GM18502 (cell line): ENCODE data around the gene JPH4.

ENCODE experiments used
- ATAC-seq: cut with Tn5 transposase; IDR thresholded peaks from one replicate; pipeline ENCODE4 v1.9.1; 2021; ENCODE audit warnings: mild to moderate bottlenecking; ENCODE audit not compliant: unreplicated experiment, poor library complexity

Gene JPH4

GRCh38 chr14:23578560-23579310 lies at the start of gene JPH4:
TSS of gene JPH4 (minus strand) at chr14:23578790. CDS start at chr14:23577453, 1,337 bp downstream.
- ATAC-seq: no peak

GRCh38 chr14:23627961-23628360 lies 49.4 kb upstream of the JPH4 start:
- no peak for ATAC-seq

- no peak for ATAC-seq
Measured at GRCh38 chr14:23626946-23627345, 48.4 kb upstream of the JPH4 start.

- ATAC-seq: no peak
Measured at GRCh38 chr14:23624830-23625404, 46.3 kb upstream of the JPH4 start.

GRCh38 chr14:23623962-23624361 lies 45.4 kb upstream of the JPH4 start:
- no peak for ATAC-seq

GRCh38 chr14:23622990-23623389 lies 44.4 kb upstream of the JPH4 start:
- ATAC-seq: no peak

- ATAC-seq: no peak
Measured at GRCh38 chr14:23621932-23622730, 43.5 kb upstream of the JPH4 start.

GRCh38 chr14:23621204-23621931 lies 42.8 kb upstream of the JPH4 start:
- no peak for ATAC-seq

GRCh38 chr14:23620177-23620702 lies 41.6 kb upstream of the JPH4 start:
- ATAC-seq: no peak

GRCh38 chr14:23618415-23618988 lies 39.9 kb upstream of the JPH4 start:
- ATAC-seq: no peak

- no peak for ATAC-seq
Measured at GRCh38 chr14:23617539-23617938, 38.9 kb upstream of the JPH4 start.

- ATAC-seq: no peak
Measured at GRCh38 chr14:23615856-23616255, 37.3 kb upstream of the JPH4 start.

GRCh38 chr14:23614395-23614828 lies 35.8 kb upstream of the JPH4 start:
- no peak for ATAC-seq

GRCh38 chr14:23613242-23614070 lies 34.9 kb upstream of the JPH4 start:
- ATAC-seq: no peak

GRCh38 chr14:23612802-23613201 lies 34.2 kb upstream of the JPH4 start:
- ATAC-seq: no peak

GRCh38 chr14:23612354-23612732 lies 33.8 kb upstream of the JPH4 start:
- no peak for ATAC-seq

GRCh38 chr14:23610815-23611289 lies 32.3 kb upstream of the JPH4 start:
- ATAC-seq: no peak

- no peak for ATAC-seq
Measured at GRCh38 chr14:23610090-23610814, 31.7 kb upstream of the JPH4 start.
